CD4-positive, CD25-positive, alpha-beta regulatory T cell (primary cell): Measurements from ENCODE around the gene PRSS57. TPM values are rescaled to one million over a fixed set of nuclear protein-coding genes. Genes with fewer than 3 reads are reported as not detected.

Experiments used
- ATAC-seq, 2 donors: fragments of 150-1000 bp; cut with Tn5 transposase; one replicate each; pipeline ENCODE4 v1.10.0; 2021; ENCODE audit warnings: low read depth in 2 of 2, moderate number of reproducible peaks in 2 of 2, moderate library complexity in 1 of 2
- DNase-seq, 3 donors: peaks; one replicate each; pipeline versions ENCODE4 v3.0.0 to v3.0.0-alpha.2; 2012 to 2022; ENCODE audit warnings: mixed read lengths in 1 of 3
- H3K27ac ChIP-seq: one replicate; pipeline ENCODE4 v1.7.0; 2013; ENCODE audit warnings: mild to moderate bottlenecking, low read length; ENCODE audit not compliant: insufficient read depth, poor library complexity, severe bottlenecking
- H3K27me3 ChIP-seq: one replicate; pipeline ENCODE4 v1.7.0; 2013; ENCODE audit warnings: low read length; ENCODE audit not compliant: control insufficient read depth, insufficient read depth
- H3K36me3 ChIP-seq: one replicate; pipeline ENCODE4 v1.7.0; 2013; ENCODE audit warnings: mild to moderate bottlenecking, low read length, moderate library complexity; ENCODE audit not compliant: control insufficient read depth, insufficient read depth
- H3K4me1 ChIP-seq: 2 replicates; pipeline ENCODE4 v1.7.0; 2013; ENCODE audit warnings: mild to moderate bottlenecking, low read length; ENCODE audit not compliant: insufficient read depth, control insufficient read depth, poor library complexity, severe bottlenecking
- H3K4me3 ChIP-seq: one replicate; pipeline ENCODE4 v1.7.0; 2013; ENCODE audit warnings: low read depth, mild to moderate bottlenecking, low read length, moderate library complexity
- H3K9me3 ChIP-seq, 2 experiments: 1 replicate in 1 of 2; 2 replicates in 1 of 2; pipeline ENCODE4 v1.7.0; 2013; ENCODE audit warnings: low read length in 2 of 2, mild to moderate bottlenecking in 1 of 2, moderate library complexity in 1 of 2; ENCODE audit not compliant: control insufficient read depth in 2 of 2
- H3K27ac Mint-ChIP-seq, 3 donors: one replicate each; pipeline ENCODE4 v1.8.0; 2020 to 2022; ENCODE audit warnings: mild to moderate bottlenecking in 3 of 3, mixed read lengths in 3 of 3, moderate library complexity in 2 of 3
- H3K27me3 Mint-ChIP-seq: one replicate; pipeline ENCODE4 v1.8.0; 2022; ENCODE audit warnings: mild to moderate bottlenecking, mixed read lengths
- H3K36me3 Mint-ChIP-seq: one replicate; pipeline ENCODE4 v1.8.0; 2020; ENCODE audit warnings: mixed read lengths
- H3K4me1 Mint-ChIP-seq, 4 donors: one replicate each; pipeline ENCODE4 v1.8.0; 2020 to 2022; ENCODE audit warnings: mixed read lengths in 4 of 4, mild to moderate bottlenecking in 1 of 4
- H3K4me3 Mint-ChIP-seq, 4 donors: one replicate each; pipeline ENCODE4 v1.8.0; 2020 to 2022; ENCODE audit warnings: mild to moderate bottlenecking in 4 of 4, mixed read lengths in 4 of 4, moderate library complexity in 3 of 4
- H3K9me3 Mint-ChIP-seq, 7 donors: one replicate each; pipeline ENCODE4 v1.8.0; 2020 to 2022; ENCODE audit warnings: mixed read lengths in 7 of 7, mild to moderate bottlenecking in 3 of 7, moderate library complexity in 2 of 7
- polyA plus RNA-seq, 4 donors: library from polyadenylated mRNA; unstranded; fragments of 300-500 nt; fragmentation: Illumina TruSeq; gene quantifications; one replicate each; pipeline ENCODE4 v1.2.3, GENCODE V29; 2021
- total RNA-seq: library from RNA; stranded (reverse); gene quantifications from one replicate; pipeline ENCODE4 v1.2.3, GENCODE V29; 2022

PRSS57 gene
- total and polyA plus RNA-seq, 5 donors from 2014 or later: 3.3 TPM; not detected in 4

- peaks cover 47% of the 10 kb centered on the region for H3K36me3 ChIP-seq
- no peaks in the 10 kb centered on the region for H3K9me3 ChIP-seq
Measured at GRCh38 chr19:647566-648284, 47.5 kb downstream of the PRSS57 start.

GRCh38 chr19:646779-647565 lies 48.3 kb downstream of the PRSS57 start:
- DNase-seq: no peak
- Histone ChIP-seq H3K9me3 (no peaks in the 10 kb centered on the region), H3K36me3 (peaks cover 40% of the 10 kb centered on the region), H3K27me3 (no peaks in the 10 kb centered on the region), H3K27ac (no peak overlapping the region), H3K4me1 (no peaks in the 10 kb centered on the region), H3K4me3 (no peak overlapping the region)
- Mint-ChIP-seq H3K4me1 (peaks cover 0 to 3% (median 0%) of the 10 kb centered on the region in 4 donors), H3K9me3 (peaks cover 0 to 1% (median 0%) of the 10 kb centered on the region in 7 donors), H3K4me3 (no peak overlapping the region), H3K27ac (no peak overlapping the region), H3K27me3 (no peaks in the 10 kb centered on the region), H3K36me3 (no peaks in the 10 kb centered on the region)
- no peak for ATAC-seq

More at GRCh38 chr19:647566-648284, 47.5 kb downstream of the PRSS57 start:
- no peak overlapping the region for H3K4me3 Mint-ChIP-seq
- H3K4me1 Mint-ChIP-seq: peaks cover 0 to 3% (median 0%) of the 10 kb centered on the region in 4 donors
- no peak overlapping the region for H3K27ac ChIP-seq
- no peak overlapping the region for H3K4me3 ChIP-seq
- peaks cover 2% of the 10 kb centered on the region for H3K4me1 ChIP-seq
- H3K27me3 ChIP-seq: no peaks in the 10 kb centered on the region
- peaks cover 0 to 1% (median 0%) of the 10 kb centered on the region in 7 donors for H3K9me3 Mint-ChIP-seq
- H3K36me3 Mint-ChIP-seq: no peaks in the 10 kb centered on the region
- H3K27ac Mint-ChIP-seq: no peak overlapping the region
- ATAC-seq (no peak), DNase-seq (no peak)
- no peaks in the 10 kb centered on the region for H3K27me3 Mint-ChIP-seq

- H3K27me3 Mint-ChIP-seq: no peaks in the 10 kb centered on the region
- peaks cover 32% of the 10 kb centered on the region for H3K36me3 ChIP-seq
- peak overlapping the region in 1 of 3 donors; percentile 79 for H3K27ac Mint-ChIP-seq
- DNase-seq (no peak), ATAC-seq (no peak)
- no peak overlapping the region for H3K27ac ChIP-seq
- H3K36me3 Mint-ChIP-seq: no peaks in the 10 kb centered on the region
- no peaks in the 10 kb centered on the region for H3K9me3 ChIP-seq
- H3K4me3 ChIP-seq: no peak overlapping the region
- H3K4me1 Mint-ChIP-seq: peaks cover 0 to 3% (median 0%) of the 10 kb centered on the region in 4 donors
- no peaks in the 10 kb centered on the region for H3K4me1 ChIP-seq
- H3K27me3 ChIP-seq: no peaks in the 10 kb centered on the region
- H3K4me3 Mint-ChIP-seq: no peak overlapping the region
- peaks cover 0 to 1% (median 0%) of the 10 kb centered on the region in 7 donors for H3K9me3 Mint-ChIP-seq
Measured at GRCh38 chr19:645912-646778, 49.1 kb downstream of the PRSS57 start.

GRCh38 chr19:644789-645188 lies 50.5 kb downstream of the PRSS57 start:
- Mint-ChIP-seq H3K27me3 (no peaks in the 10 kb centered on the region), H3K9me3 (peaks cover 0 to 1% (median 0%) of the 10 kb centered on the region in 7 donors), H3K27ac (no peak overlapping the region), H3K4me3 (peak overlapping the region in 2 of 4 donors; percentile 22 to 38), H3K4me1 (no peaks in the 10 kb centered on the region), H3K36me3 (no peaks in the 10 kb centered on the region)
- no peak overlapping the region for H3K4me3 ChIP-seq
- no peak for ATAC-seq
- H3K4me1 ChIP-seq: peaks cover 5% of the 10 kb centered on the region
- no peak for DNase-seq
- no peaks in the 10 kb centered on the region for H3K27me3 ChIP-seq
- H3K27ac ChIP-seq: no peak overlapping the region
- H3K9me3 ChIP-seq: no peaks in the 10 kb centered on the region
- peaks cover 28% of the 10 kb centered on the region for H3K36me3 ChIP-seq

- Histone ChIP-seq H3K9me3 (no peaks in the 10 kb centered on the region), H3K36me3 (peaks cover 25% of the 10 kb centered on the region), H3K27me3 (no peaks in the 10 kb centered on the region), H3K4me1 (peaks cover 7% of the 10 kb centered on the region), H3K4me3 (no peak overlapping the region), H3K27ac (no peak overlapping the region)
- ATAC-seq (no peak), DNase-seq (no peak)
- Mint-ChIP-seq H3K27me3 (no peaks in the 10 kb centered on the region), H3K4me1 (peaks cover 0 to 3% (median 1%) of the 10 kb centered on the region in 4 donors), H3K4me3 (peak overlapping the region in 2 of 4 donors; percentile 56 to 80), H3K36me3 (no peaks in the 10 kb centered on the region), H3K27ac (peak overlapping the region in 1 of 3 donors; percentile 63), H3K9me3 (peaks cover 0 to 1% (median 0%) of the 10 kb centered on the region in 7 donors)
Measured at GRCh38 chr19:644363-644762, 50.9 kb downstream of the PRSS57 start.

GRCh38 chr19:643736-644135 lies 51.5 kb downstream of the PRSS57 start:
- Mint-ChIP-seq H3K36me3 (no peaks in the 10 kb centered on the region), H3K4me3 (peak overlapping the region in 1 of 4 donors; percentile 56), H3K27me3 (no peaks in the 10 kb centered on the region), H3K27ac (no peak overlapping the region), H3K4me1 (peaks cover 0 to 7% (median 4%) of the 10 kb centered on the region in 4 donors), H3K9me3 (peaks cover 0 to 1% (median 0%) of the 10 kb centered on the region in 7 donors)
- peaks cover 13% of the 10 kb centered on the region for H3K4me1 ChIP-seq
- H3K27ac ChIP-seq: no peak overlapping the region
- ATAC-seq (no peak), DNase-seq (no peak)
- H3K27me3 ChIP-seq: no peaks in the 10 kb centered on the region
- H3K4me3 ChIP-seq: no peak overlapping the region
- H3K9me3 ChIP-seq: no peaks in the 10 kb centered on the region
- peaks cover 21% of the 10 kb centered on the region for H3K36me3 ChIP-seq
